K562 (cell line): Measurements from ENCODE around the gene PSAP. TPM values are rescaled to one million over a fixed set of nuclear protein-coding genes. Genes with fewer than 3 reads are reported as not detected.

Experiments used
- ARID3B ChIP-seq: fragments of 250-450 bp; sonication (Bioruptor Pico); IDR thresholded peaks from 2 replicates; pipeline ENCODE4 v1.4.0; 2020; ENCODE audit warnings: borderline replicate concordance
- CBX1 ChIP-seq: sonication (generic); IDR thresholded peaks from 2 replicates; pipeline ENCODE4 v1.6.1; 2016; ENCODE audit warnings: antibody characterized with exemption, low read depth, mild to moderate bottlenecking
- CC2D1A ChIP-seq: fragments of 450-650 bp; IDR thresholded peaks from 2 replicates; pipeline ENCODE4 v1.6.1; 2017; ENCODE audit warnings: mild to moderate bottlenecking
- CHD2 ChIP-seq: IDR thresholded peaks from 2 replicates; pipeline ENCODE4 v1.6.1; 2011; ENCODE audit warnings: low read depth, low read length
- E2F1 ChIP-seq: sonication (generic); formaldehyde crosslinking; IDR thresholded peaks from 2 replicates; pipeline ENCODE4 v1.8.1; 2023; ENCODE audit warnings: mild to moderate bottlenecking, missing genetic modification reagents, moderate library complexity
- ELF1 ChIP-seq: fragments of 200-800 bp; sonication (Bioruptor generic); IDR thresholded peaks from 2 replicates; pipeline ENCODE4 v1.6.1; 2016; ENCODE audit warnings: missing genetic modification characterization, missing compliant biosample characterization
- FOXJ2 ChIP-seq: fragments of 200-800 bp; sonication (Bioruptor generic); IDR thresholded peaks from 2 replicates; pipeline ENCODE4 v1.6.1; 2016; ENCODE audit warnings: missing genetic modification characterization, missing compliant biosample characterization
- HINFP ChIP-seq: fragments of 450-650 bp; conservative IDR thresholded peaks from 2 replicates; pipeline ENCODE4 v1.6.1; 2016; ENCODE audit warnings: missing genetic modification characterization, low read depth, mild to moderate bottlenecking, control low read depth, missing compliant biosample characterization
- HIVEP1 ChIP-seq: fragments of 250-450 bp; sonication (Bioruptor Pico); IDR thresholded peaks from 2 replicates; pipeline ENCODE4 v1.4.0; 2020; ENCODE audit warnings: mild to moderate bottlenecking
- HNRNPK ChIP-seq: fragments of 200-400 bp; formaldehyde crosslinking; IDR thresholded peaks from one replicate; pipeline ENCODE4 v1.6.1; 2018; ENCODE audit warnings: mild to moderate bottlenecking, low read depth, low read length; ENCODE audit not compliant: poor library complexity, severe bottlenecking
- KLF10 ChIP-seq: fragments of 250-450 bp; sonication (Bioruptor Pico); IDR thresholded peaks from 2 replicates; pipeline ENCODE4 v1.6.1; 2021; ENCODE audit warnings: matching md5 sums
- MAFF ChIP-seq: IDR thresholded peaks from 2 replicates; pipeline ENCODE4 v1.6.1; 2012; ENCODE audit warnings: low read length, improper control_type of control experiment
- OTX1 ChIP-seq: fragments of 450-650 bp; formaldehyde crosslinking; IDR thresholded peaks from 2 replicates; pipeline ENCODE4 v1.4.0; 2022; ENCODE audit warnings: mild to moderate bottlenecking
- PTRF ChIP-seq: fragments of 450-650 bp; IDR thresholded peaks from 2 replicates; pipeline ENCODE4 v1.6.1; 2016; ENCODE audit warnings: mild to moderate bottlenecking, missing genetic modification characterization, missing compliant biosample characterization
- SIN3B ChIP-seq: fragments of 450-650 bp; IDR thresholded peaks from 2 replicates; pipeline ENCODE4 v1.6.1; 2017; ENCODE audit warnings: low read depth, mild to moderate bottlenecking, moderate library complexity
- SMAD3 ChIP-seq: fragments of 450-650 bp; formaldehyde crosslinking; conservative IDR thresholded peaks from 2 replicates; pipeline ENCODE4 v1.4.0; 2020; ENCODE audit warnings: mild to moderate bottlenecking
- SMARCA5 ChIP-seq: fragments of 450-650 bp; IDR thresholded peaks from 2 replicates; pipeline ENCODE4 v1.6.1; 2016
- SMC3 ChIP-seq: conservative IDR thresholded peaks from 2 replicates; pipeline ENCODE4 v1.6.1; 2011; ENCODE audit warnings: low read depth, low read length, improper control_type of control experiment; ENCODE audit not compliant: insufficient read depth
- TAF9B ChIP-seq: fragments of 450-650 bp; IDR thresholded peaks from 2 replicates; pipeline ENCODE4 v1.6.1; 2018; ENCODE audit warnings: mild to moderate bottlenecking; ENCODE audit not compliant: partially characterized antibody
- TCF7L2 ChIP-seq: fragments of 150-350 bp; IDR thresholded peaks from 2 replicates; pipeline ENCODE4 v1.6.1; 2016; ENCODE audit warnings: low read depth, mild to moderate bottlenecking, low read length, moderate library complexity
- U2AF1 ChIP-seq: fragments of 200-400 bp; formaldehyde crosslinking; optimal IDR thresholded peaks from 2 replicates; pipeline ENCODE3; 2017; ENCODE audit warnings: mild to moderate bottlenecking, low read depth, low read length, moderate library complexity
- ZC3H8 ChIP-seq: fragments of 450-650 bp; IDR thresholded peaks from 2 replicates; pipeline ENCODE4 v1.6.1; 2017
- ZFPM2 ChIP-seq: fragments of 250-450 bp; sonication (Bioruptor Pico); IDR thresholded peaks from 2 replicates; pipeline ENCODE4 v1.5.1; 2022; ENCODE audit warnings: mild to moderate bottlenecking
- ZNF140 ChIP-seq: fragments of 250-450 bp; sonication (Bioruptor Pico); IDR thresholded peaks from 2 replicates; pipeline ENCODE4 v1.8.0; 2021; ENCODE audit warnings: moderate library complexity, mild to moderate bottlenecking, inconsistent platforms
- ZNF431 ChIP-seq: sonication (generic); formaldehyde crosslinking; IDR thresholded peaks from 2 replicates; pipeline ENCODE4 v1.8.0; 2022; ENCODE audit warnings: mild to moderate bottlenecking, missing genetic modification reagents
- ZNF668 ChIP-seq: fragments of 250-450 bp; sonication (Bioruptor Pico); IDR thresholded peaks from 2 replicates; pipeline ENCODE4 v1.8.0; 2022; ENCODE audit warnings: mild to moderate bottlenecking, inconsistent platforms
- ZNF830 ChIP-seq: fragments of 250-450 bp; sonication (Bioruptor Pico); IDR thresholded peaks from 2 replicates; pipeline ENCODE4 v1.5.0; 2021; ENCODE audit warnings: mild to moderate bottlenecking
- polyA plus RNA-seq, 8 experiments: library from polyadenylated mRNA; depleted of rRNA in 4 of 8; stranded (reverse) in 5 of 8; unstranded in 3 of 8; fragments of >200 nt; fragmentation: Nextera tagmentation in 2 of 8; fragmentation: Illumina TruSeq in 1 of 8; extraction: Ambion mirVana in 2 of 8; extraction: Trizol in 1 of 8; gene quantifications; 2 replicates each; pipeline versions ENCODE4 v1.2.1 to v1.2.3, GENCODE V29; 2011 to 2014; ENCODE audit warnings: inconsistent platforms in 1 of 8, missing spikeins in 1 of 8
- total RNA-seq, 7 experiments: library from RNA; depleted of rRNA in 6 of 7; stranded (reverse); fragments of >200 nt in 6 of 7; fragmentation: Illumina TruSeq in 2 of 7; extraction: Trizol in 2 of 7; gene quantifications; 2 replicates each; pipeline versions ENCODE4 v1.2.1 to v1.2.3, GENCODE V29; 2011 to 2021; ENCODE audit warnings: low replicate concordance in 1 of 7

The PSAP gene
- total and polyA plus RNA-seq, 9 of the 15 experiments (the other 6 are each of a cell fraction or from before 2014, with no cell fraction given) = 245 to 700 (median 429) TPM

- 0 out of 2 replicates have a peak, but pooled peaks have one; percentile 26 for TF ChIP-seq CC2D1A
- TF ChIP-seq OTX1 (CRISPR knock-in tag) = no peak; the same call in 1 of the 2 replicates
- no peak for TF ChIP-seq ZNF140 (CRISPR knock-in tag)
- TF ChIP-seq U2AF1 = no peak
- TF ChIP-seq SMARCA5 = no peak
- TF ChIP-seq TCF7L2 = no peak
- peak; percentile 35; the same call in 1 of the 2 replicates for TF ChIP-seq SIN3B
- TF ChIP-seq SMAD3 (CRISPR knock-in tag) = no peak
- no peak for TF ChIP-seq E2F1 (CRISPR knock-in tag)
- peak; percentile 69; the same call in 1 of the 2 replicates for TF ChIP-seq CBX1
- no peak for TF ChIP-seq MAFF
- TF ChIP-seq ELF1 (tag) = peak; percentile 83
- TF ChIP-seq SMC3 = no peak
- no peak for TF ChIP-seq ZNF668
- TF ChIP-seq HNRNPK = no peak
- TF ChIP-seq PTRF (tag) = no peak
- TF ChIP-seq ZFPM2 = no peak
- TF ChIP-seq KLF10 = no peak
- TF ChIP-seq CHD2 = no peak
- TF ChIP-seq TAF9B = no peak
- TF ChIP-seq FOXJ2 (tag) = no peak
- TF ChIP-seq ZNF830 (CRISPR knock-in tag) = no peak
- no peak for TF ChIP-seq HINFP (tag)
- no peak for TF ChIP-seq HIVEP1 (CRISPR knock-in tag)
- no peak for TF ChIP-seq ARID3B (CRISPR knock-in tag)
- TF ChIP-seq ZNF431 = peak; percentile 77; the same call in 1 of the 2 replicates
- TF ChIP-seq ZC3H8 = no peak
Measured at GRCh38 chr10:71888623-71889387, 37.8 kb upstream of the PSAP start (continued).
